ENCODE data around the gene ANKRD11. TPM values are rescaled to one million over a fixed set of nuclear protein-coding genes. Genes with fewer than 3 reads are reported as not detected.

ANKRD11 gene
- total and polyA plus RNA-seq, 2 donors (not counting 3 experiments of a cell fraction or from before 2014, with no cell fraction given): 55.8 to 191 TPM

DNA sequence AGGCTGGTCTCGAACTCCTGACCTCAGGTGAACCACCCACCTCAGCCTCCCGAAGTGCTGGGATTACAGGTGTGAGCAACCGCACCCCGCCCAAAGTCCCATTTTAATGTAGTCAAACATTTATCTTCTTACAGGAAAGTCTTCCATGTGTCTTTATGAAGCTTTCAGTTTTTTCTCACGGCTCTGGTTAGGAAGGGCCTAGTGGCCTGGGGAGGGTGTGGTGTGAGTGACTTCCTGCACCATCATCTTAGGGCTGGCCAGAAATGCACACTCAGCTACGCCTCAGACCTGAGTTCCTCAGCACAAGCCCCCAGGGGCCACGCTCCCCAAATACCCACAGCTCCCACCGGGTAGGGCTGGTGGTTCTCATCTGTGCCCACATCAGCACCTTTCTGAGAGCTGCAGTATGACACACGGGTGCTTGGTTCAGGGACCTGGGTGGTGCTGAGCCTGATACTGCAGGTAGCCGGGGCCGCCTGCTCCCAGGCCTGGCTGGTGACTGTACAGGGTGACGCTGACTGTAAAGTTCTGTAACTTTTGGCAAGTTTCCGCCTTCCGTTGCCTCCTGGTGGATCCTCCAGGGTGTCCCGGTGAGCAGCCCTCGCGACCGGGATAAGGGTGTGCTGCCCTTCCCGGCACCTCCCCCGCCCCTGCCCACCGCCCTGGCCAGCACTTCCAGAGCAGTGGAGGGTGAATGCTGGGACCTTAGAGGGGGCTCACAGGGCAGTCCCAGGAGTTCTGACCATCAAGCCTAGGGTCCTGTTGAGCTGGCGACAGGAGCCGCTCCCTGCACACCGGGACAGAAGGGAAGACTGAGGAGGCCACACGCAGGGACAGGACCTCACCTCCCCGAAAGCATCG is 220.3 kb downstream of the ANKRD11 start:
- Histone ChIP-seq H4K20me1 (replicated peaks; ENCODE audit: control insufficient read depth, extremely low read depth, insufficient read depth, low read length) (no peaks in the 10 kb centered on the region), H3K9me3 (replicated peaks; ENCODE audit: control insufficient read depth, insufficient read depth, low read length) (no peaks in the 10 kb centered on the region), H3K4me2 (ENCODE audit: insufficient read depth, low read length) (no peak overlapping the region), H3K27ac (ENCODE audit: insufficient read depth, low read depth, low read length) (no peak overlapping the region), H3K4me3 (replicated peaks in 1 of 3; ENCODE audit: insufficient read depth in 1 of 3, low read depth in 1 of 3, low read length in 3 of 3) (no peak overlapping the region), H3K9me1 (replicated peaks; ENCODE audit: control insufficient read depth, extremely low read depth, insufficient read depth, low read length) (no peaks in the 10 kb centered on the region), H3K4me1 (ENCODE audit: control insufficient read depth, extremely low read depth, insufficient read depth, low read length) (no peaks in the 10 kb centered on the region), H3K9ac (replicated peaks; ENCODE audit: extremely low read depth, insufficient read depth, low read length) (no peak overlapping the region), H3K79me2 (ENCODE audit: control insufficient read depth, insufficient read depth, low read length) (peaks cover 5% of the 10 kb centered on the region), H3K36me3 (ENCODE audit: control insufficient read depth in 2 of 2, extremely low read depth in 1 of 2, insufficient read depth in 2 of 2, low read length in 2 of 2) (peaks cover 12 to 44% of the 10 kb centered on the region in 2 experiments), H2AFZ (ENCODE audit: low read depth, low read length) (no peak overlapping the region), H3K27me3 (ENCODE audit: control insufficient read depth in 2 of 2, insufficient read depth in 2 of 2, low read length in 2 of 2) (no peaks in the 10 kb centered on the region)
- TF ChIP-seq, protein P1, sequence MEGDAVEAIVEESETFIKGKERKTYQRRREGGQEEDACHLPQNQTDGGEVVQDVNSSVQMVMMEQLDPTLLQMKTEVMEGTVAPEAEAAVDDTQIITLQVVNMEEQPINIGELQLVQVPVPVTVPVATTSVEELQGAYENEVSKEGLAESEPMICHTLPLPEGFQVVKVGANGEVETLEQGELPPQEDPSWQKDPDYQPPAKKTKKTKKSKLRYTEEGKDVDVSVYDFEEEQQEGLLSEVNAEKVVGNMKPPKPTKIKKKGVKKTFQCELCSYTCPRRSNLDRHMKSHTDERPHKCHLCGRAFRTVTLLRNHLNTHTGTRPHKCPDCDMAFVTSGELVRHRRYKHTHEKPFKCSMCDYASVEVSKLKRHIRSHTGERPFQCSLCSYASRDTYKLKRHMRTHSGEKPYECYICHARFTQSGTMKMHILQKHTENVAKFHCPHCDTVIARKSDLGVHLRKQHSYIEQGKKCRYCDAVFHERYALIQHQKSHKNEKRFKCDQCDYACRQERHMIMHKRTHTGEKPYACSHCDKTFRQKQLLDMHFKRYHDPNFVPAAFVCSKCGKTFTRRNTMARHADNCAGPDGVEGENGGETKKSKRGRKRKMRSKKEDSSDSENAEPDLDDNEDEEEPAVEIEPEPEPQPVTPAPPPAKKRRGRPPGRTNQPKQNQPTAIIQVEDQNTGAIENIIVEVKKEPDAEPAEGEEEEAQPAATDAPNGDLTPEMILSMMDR (IDR thresholded peaks at IDR 0.05; ENCODE audit: extremely low read depth in 1 of 2, insufficient read depth in 1 of 2, low read depth in 1 of 2, low read length in 2 of 2): no peak
- TF ChIP-seq MAX (IDR thresholded peaks at IDR 0.05; ENCODE audit: insufficient read depth, insufficient read length): no peak
- TF ChIP-seq FOS (IDR thresholded peaks at IDR 0.05; ENCODE audit: borderline replicate concordance, insufficient read depth, low read length): no peak
- TF ChIP-seq EZH2 (IDR thresholded peaks at IDR 0.05; ENCODE audit: borderline replicate concordance, low read depth, low read length, severe bottlenecking): no peak
- no peak for TF ChIP-seq MYC (IDR thresholded peaks at IDR 0.05; ENCODE audit: low read depth, low read length)
- TF ChIP-seq POLR2AphosphoS5 (IDR thresholded peaks at IDR 0.05; ENCODE audit: insufficient read depth, low read depth, low read length): no peak
- no peak for TF ChIP-seq GATA2 (IDR thresholded peaks at IDR 0.05; ENCODE audit: insufficient read depth, insufficient read length, low read depth, low read length)
- dilution Hi-C loops (cut with MboI; ENCODE audit: extremely low pct_ligation_motif_present, low sequenced_read_pairs): no loop called here
- intact Hi-C loops (cut with micrococcal nuclease): no loop called here
- no peak for FAIRE-seq
- ChIA-PET POLR2A (no interaction called here), CTCF (interaction anchor here (1.1 kb wide), 1 partner anchor 13 kb away, joined by 3 read pairs; no protein-coding TSS in a partner anchor)
- no peak for DNase-seq (ENCODE audit: low read depth, low spot score)
- no TSS peak for BruUV-seq (replicated peaks)
